ENCODE data around the gene PCDH9.

DNA sequence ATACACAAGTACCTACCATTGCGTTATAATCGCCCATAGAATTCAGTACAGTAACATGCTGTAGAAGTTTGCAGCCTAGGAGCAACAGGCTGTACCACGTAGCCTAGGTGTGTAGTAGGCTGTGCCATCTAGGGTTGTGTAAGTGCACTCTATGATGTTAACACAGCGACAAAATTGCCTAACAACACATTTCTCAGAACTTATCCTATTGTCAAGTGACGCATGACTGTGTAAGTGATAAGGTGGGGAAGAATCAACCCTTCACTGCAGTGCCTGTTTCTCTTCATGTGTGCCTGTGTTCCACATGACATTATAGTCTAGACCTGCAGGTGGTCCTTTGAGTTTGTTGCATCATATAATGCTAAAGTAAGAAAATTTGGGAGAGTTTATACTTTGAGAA, 94.0 kb downstream of the PCDH9 start:
- TF ChIP-seq, protein P1, sequence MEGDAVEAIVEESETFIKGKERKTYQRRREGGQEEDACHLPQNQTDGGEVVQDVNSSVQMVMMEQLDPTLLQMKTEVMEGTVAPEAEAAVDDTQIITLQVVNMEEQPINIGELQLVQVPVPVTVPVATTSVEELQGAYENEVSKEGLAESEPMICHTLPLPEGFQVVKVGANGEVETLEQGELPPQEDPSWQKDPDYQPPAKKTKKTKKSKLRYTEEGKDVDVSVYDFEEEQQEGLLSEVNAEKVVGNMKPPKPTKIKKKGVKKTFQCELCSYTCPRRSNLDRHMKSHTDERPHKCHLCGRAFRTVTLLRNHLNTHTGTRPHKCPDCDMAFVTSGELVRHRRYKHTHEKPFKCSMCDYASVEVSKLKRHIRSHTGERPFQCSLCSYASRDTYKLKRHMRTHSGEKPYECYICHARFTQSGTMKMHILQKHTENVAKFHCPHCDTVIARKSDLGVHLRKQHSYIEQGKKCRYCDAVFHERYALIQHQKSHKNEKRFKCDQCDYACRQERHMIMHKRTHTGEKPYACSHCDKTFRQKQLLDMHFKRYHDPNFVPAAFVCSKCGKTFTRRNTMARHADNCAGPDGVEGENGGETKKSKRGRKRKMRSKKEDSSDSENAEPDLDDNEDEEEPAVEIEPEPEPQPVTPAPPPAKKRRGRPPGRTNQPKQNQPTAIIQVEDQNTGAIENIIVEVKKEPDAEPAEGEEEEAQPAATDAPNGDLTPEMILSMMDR (conservative IDR thresholded peaks at IDR 0.05; ENCODE audit: low read length), result no peak
- TF ChIP-seq EZH2phosphoT487 (IDR thresholded peaks at IDR 0.05; ENCODE audit: borderline replicate concordance), result no peak

Measured in Loucy (cell line).